HepG2 (cell line): ENCODE measurements around the gene DPYSL3. TPM values are rescaled to one million over a fixed set of nuclear protein-coding genes. Genes with fewer than 3 reads are reported as not detected.

Experiments
- ATAC-seq: fragments of 200-7000 bp; cut with Tn5 transposase; 3 replicates; pipeline ENCODE4 v1.9.1; 2020; ENCODE audit warnings: mild to moderate bottlenecking, moderate library complexity
- BruUV-seq: library from RNA; stranded (reverse); fragments of 400-500 nt; replicated peaks from 2 replicates; lab custom pipeline; 2021; lab: Mats Ljungman, UMichigan
- CTCF ChIA-PET: fragments of 300-600 bp; formaldehyde crosslinking; extraction: SDS; loops from one replicate; lab custom pipeline; 2021; ENCODE audit warnings: low total read pairs, inconsistent platforms, low intra/inter-chr PET ratio; lab: Yijun Ruan, JAX
- POLR2A ChIA-PET: fragments of 350-600 bp; sonication (Branson Sonifier 250); formaldehyde crosslinking; loops from one replicate; lab custom pipeline; 2020; ENCODE audit warnings: antibody characterized with exemption, inconsistent platforms; lab: Yijun Ruan, JAX
- DNase-seq: peaks from one replicate; pipeline ENCODE4 v3.0.0-alpha.2; 2015; ENCODE audit warnings: low spot score
- FAIRE-seq: peaks from 3 replicates; lab custom pipeline; 2011; peaks lifted over from hg19 to GRCh38; lab: Jason Lieb, UNC
- H2AFZ ChIP-seq: one replicate; pipeline ENCODE4 v1.6.1; 2011; ENCODE audit warnings: low read length, inconsistent platforms
- H3K27ac ChIP-seq: fragments of 300-600 bp; 3 replicates; pipeline ENCODE4 v1.8.0; 2011; ENCODE audit warnings: mixed run types, mild to moderate bottlenecking, mixed read lengths, low read length, inconsistent platforms; ENCODE audit not compliant: insufficient read depth; ENCODE audit errors: extremely low read length
- H3K27me3 ChIP-seq, 2 experiments: fragments of 200-600 bp in 1 of 2; 2 replicates in 1 of 2; 3 replicates in 1 of 2; pipeline versions ENCODE4 v1.6.0 to v1.8.0; 2011; ENCODE audit warnings: low read length in 2 of 2, mild to moderate bottlenecking in 2 of 2, moderate library complexity in 2 of 2, inconsistent platforms in 1 of 2; ENCODE audit not compliant: insufficient read depth in 2 of 2, control insufficient read depth in 1 of 2
- H3K36me3 ChIP-seq, 2 experiments: fragments of 200-600 bp in 1 of 2; replicated peaks in 1 of 2; 2 replicates in 1 of 2; 3 replicates in 1 of 2; pipeline versions ENCODE4 v1.5.1 to v1.8.0; 2011; ENCODE audit warnings: low read length in 2 of 2, inconsistent platforms in 1 of 2; ENCODE audit not compliant: insufficient read depth in 2 of 2, control insufficient read depth in 1 of 2
- H3K4me1 ChIP-seq: 2 replicates; pipeline ENCODE4 v1.5.1; 2012; ENCODE audit warnings: low read length, inconsistent platforms; ENCODE audit not compliant: insufficient read depth
- H3K4me2 ChIP-seq: 2 replicates; pipeline ENCODE4 v1.6.0; 2011; ENCODE audit warnings: low read depth, low read length, inconsistent platforms
- H3K4me3 ChIP-seq, 3 experiments: fragments of 200-600 bp in 1 of 3; sonication (generic), shearing (Covaris generic) in 1 of 3; replicated peaks in 1 of 3; 2 replicates each; pipeline ENCODE4 v1.5.1; 2011 to 2016; ENCODE audit warnings: low read length in 3 of 3, inconsistent platforms in 2 of 3, low read depth in 2 of 3, mild to moderate bottlenecking in 2 of 3, control low read depth in 1 of 3, mixed read lengths in 1 of 3; ENCODE audit not compliant: insufficient read depth in 1 of 3
- H3K79me2 ChIP-seq: one replicate; pipeline ENCODE4 v1.6.1; 2011; ENCODE audit warnings: low read length, inconsistent platforms; ENCODE audit not compliant: insufficient read depth
- H3K9ac ChIP-seq: 2 replicates; pipeline ENCODE4 v1.6.0; 2011; ENCODE audit warnings: mild to moderate bottlenecking, low read depth, low read length, inconsistent platforms; ENCODE audit not compliant: insufficient read depth
- H3K9me3 ChIP-seq: 2 replicates; pipeline ENCODE4 v1.5.1; 2012; ENCODE audit warnings: mild to moderate bottlenecking, low read length
- H4K20me1 ChIP-seq: 2 replicates; pipeline ENCODE4 v1.6.0; 2011; ENCODE audit warnings: inconsistent platforms, mild to moderate bottlenecking, low read length, moderate library complexity; ENCODE audit not compliant: insufficient read depth
- CENPT ChIP-seq: sonication (generic); formaldehyde crosslinking; IDR thresholded peaks from 2 replicates; pipeline ENCODE4 v1.8.0; 2022; ENCODE audit warnings: low read depth, mild to moderate bottlenecking, moderate library complexity, missing genetic modification reagents
- CHD4 ChIP-seq: fragments of 200-600 bp; sonication (generic); IDR thresholded peaks from 2 replicates; pipeline ENCODE4 v1.7.0; 2017; ENCODE audit warnings: mild to moderate bottlenecking, low read length, borderline replicate concordance
- HDAC6 ChIP-seq: fragments of 200-600 bp; sonication (generic); IDR thresholded peaks from 2 replicates; pipeline ENCODE4 v1.7.0; 2017; ENCODE audit warnings: mild to moderate bottlenecking, antibody characterized with exemption, low read length, low read depth
- IKZF1 ChIP-seq: fragments of 450-650 bp; IDR thresholded peaks from 2 replicates; pipeline ENCODE4 v1.7.1; 2016
- LRRFIP1 ChIP-seq: sonication (generic); formaldehyde crosslinking; conservative IDR thresholded peaks from 2 replicates; pipeline ENCODE4 v1.4.0; 2020; ENCODE audit warnings: missing genetic modification reagents
- RFXANK ChIP-seq: IDR thresholded peaks from 2 replicates; pipeline ENCODE4 v1.6.1; 2016
- SP140L ChIP-seq: sonication (generic); formaldehyde crosslinking; IDR thresholded peaks from 2 replicates; pipeline ENCODE4 v1.4.0; 2020; ENCODE audit warnings: missing genetic modification reagents, borderline replicate concordance
- ZFP1 ChIP-seq: IDR thresholded peaks from 2 replicates; pipeline ENCODE4 v1.6.1; 2016
- ZSCAN25 ChIP-seq: sonication (generic); formaldehyde crosslinking; IDR thresholded peaks from 2 replicates; pipeline ENCODE4 v1.8.0; 2022; ENCODE audit warnings: mild to moderate bottlenecking, missing genetic modification reagents
- WGBS: methylation state at CpG from one replicate; pipeline ENCODE4 v1.1.6; 2017; ENCODE audit warnings: low lambda C conversion rate; 5-methylcytosine and 5-hydroxymethylcytosine counted together
- in situ Hi-C: cut with HindIII; loops from 2 replicates; pipeline ENCODE4 v1.10.0; 2017; ENCODE audit warnings: low pct_unique_long_range_greater_than_20kb; ENCODE audit not compliant: extremely low pct_ligation_motif_present
- intact Hi-C: fragments of 100-400 bp; cut with micrococcal nuclease; formaldehyde crosslinking; loops from one replicate; pipeline ENCODE4 v1.10.0; 2022; ENCODE audit not compliant: unreplicated experiment
- polyA plus RNA-seq, 8 experiments: library from polyadenylated mRNA; depleted of rRNA in 3 of 8; stranded (reverse) in 7 of 8; unstranded in 1 of 8; fragments of >200 nt; fragmentation: Illumina TruSeq in 4 of 8; extraction: Trizol in 4 of 8; gene quantifications; 2 replicates each; pipeline versions ENCODE4 v1.2.1 to v1.2.3, GENCODE V29; 2011 to 2016; ENCODE audit warnings: low read depth in 4 of 8, missing spikeins in 1 of 8, mixed read lengths in 1 of 8; ENCODE audit not compliant: insufficient read depth in 1 of 8
- total RNA-seq, 5 experiments: library from RNA; depleted of rRNA; stranded (reverse); fragments of >200 nt; fragmentation: Illumina TruSeq; extraction: Trizol; gene quantifications; 2 replicates each; pipeline ENCODE4 v1.2.3, GENCODE V29; 2016; ENCODE audit warnings: low read depth in 1 of 5

The DPYSL3 gene
- total and polyA plus RNA-seq, 2 of the 13 experiments (the other 11 are each of a cell fraction or from before 2014, with no cell fraction given): 0.08 to 0.15 TPM

- WGBS: 59% methylated on average over 5 of the region's 5 CpGs
- ChIA-PET POLR2A (no interaction called here), CTCF (no interaction called here)
- ATAC-seq (no peak), FAIRE-seq (no peak), DNase-seq (no peak)
- Histone ChIP-seq H3K9me3 (no peaks in the 10 kb centered on the region), H3K4me1 (no peaks in the 10 kb centered on the region), H4K20me1 (no peaks in the 10 kb centered on the region), H2AFZ (no peak overlapping the region), H3K36me3 (no peaks in the 10 kb centered on the region), H3K27me3 (no peaks in the 10 kb centered on the region; a peak in 1 of 5 replicates), H3K4me3 (no peak overlapping the region), H3K79me2 (no peaks in the 10 kb centered on the region), H3K9ac (no peak overlapping the region), H3K4me2 (no peak overlapping the region), H3K27ac (no peak overlapping the region)
- intact Hi-C loops (no loop called here), in situ Hi-C loops (no loop called here)
- no TSS peak for BruUV-seq
- TF ChIP-seq SP140L (CRISPR knock-in tag) (no peak), ZFP1 (CRISPR knock-in tag) (no peak), CENPT (CRISPR knock-in tag) (no peak), LRRFIP1 (CRISPR knock-in tag) (no peak), HDAC6 (no peak), ZSCAN25 (CRISPR knock-in tag) (no peak), IKZF1 (no peak), CHD4 (no peak), RFXANK (CRISPR knock-in tag) (no peak)
These were observed 92.6 kb downstream of the DPYSL3 start for GRCh38 chr5:147417135-147417813.
